NK-92 treated with Interleukin-12 subunit alpha and Interleukin-12 subunit beta, amount 100 ng/mL, for 24 hours (cell line): ENCODE results near the gene NAA40.

Experiments
- DNase-seq: peaks from one replicate; lab custom pipeline; 2025; lab: John Stamatoyannopoulos, UW

NAA40 gene

GRCh38 chr11:63986932-63987513 lies 48.2 kb downstream of the NAA40 start:
- no peak for DNase-seq

GRCh38 chr11:63991558-63991957 lies 52.8 kb downstream of the NAA40 start:
- DNase-seq, result no peak

- no peak for DNase-seq
Measured at GRCh38 chr11:63993100-63993499, 54.3 kb downstream of the NAA40 start.

- no peak for DNase-seq
Measured at GRCh38 chr11:63993993-63994392, 55.2 kb downstream of the NAA40 start.

GRCh38 chr11:63996512-63996911 lies 57.7 kb downstream of the NAA40 start:
- no peak for DNase-seq

GRCh38 chr11:63997104-63997700 lies 58.4 kb downstream of the NAA40 start:
- DNase-seq, result no peak

- DNase-seq, result no peak
Measured at GRCh38 chr11:63997801-63998337, 59.1 kb downstream of the NAA40 start.

GRCh38 chr11:63998558-63999348 lies 60.0 kb downstream of the NAA40 start:
- DNase-seq, result no peak

- DNase-seq, result no peak
Measured at GRCh38 chr11:63999349-64000025, 60.7 kb downstream of the NAA40 start.

GRCh38 chr11:64000026-64000739 lies 61.4 kb downstream of the NAA40 start:
- DNase-seq, result no peak

GRCh38 chr11:64000740-64001483 lies 62.1 kb downstream of the NAA40 start:
- no peak for DNase-seq

GRCh38 chr11:64001484-64002420 lies 63.0 kb downstream of the NAA40 start:
- DNase-seq, result no peak

GRCh38 chr11:64003807-64004589 lies 65.2 kb downstream of the NAA40 start:
- no peak for DNase-seq

- DNase-seq, result no peak
Measured at GRCh38 chr11:64004590-64004984, 65.8 kb downstream of the NAA40 start.

GRCh38 chr11:64005691-64006090 lies 66.9 kb downstream of the NAA40 start:
- no peak for DNase-seq

- no peak for DNase-seq
Measured at GRCh38 chr11:64006398-64006797, 67.6 kb downstream of the NAA40 start.
